Osteoblast (primary cell): ENCODE results near the gene RNF112. TPM values are rescaled to one million over a fixed set of nuclear protein-coding genes. Genes with fewer than 3 reads are reported as not detected.
"Not testable (repeated sequence)": the region's sequence is repeated elsewhere in the genome, so short reads cannot be mapped to it uniquely, and the experiment has no call there.

Source experiments
- DNase-seq: peaks from one replicate; pipeline ENCODE4 v3.0.0; 2011; ENCODE audit warnings: low spot score, mixed read lengths; ENCODE audit not compliant: insufficient read length; ENCODE audit errors: missing footprints
- H2AFZ ChIP-seq: 2 replicates; pipeline ENCODE4 v1.6.0; 2011; ENCODE audit warnings: mild to moderate bottlenecking, low read length
- H3K27ac ChIP-seq: 2 replicates; pipeline ENCODE4 v1.5.1; 2011; ENCODE audit warnings: mild to moderate bottlenecking, low read depth, low read length, moderate library complexity
- H3K27me3 ChIP-seq: 2 replicates; pipeline ENCODE4 v1.6.0; 2012; ENCODE audit warnings: mild to moderate bottlenecking, control low read depth, inconsistent platforms, low read length, moderate library complexity; ENCODE audit not compliant: insufficient read depth
- H3K36me3 ChIP-seq: 2 replicates; pipeline ENCODE4 v1.5.1; 2011; ENCODE audit warnings: mild to moderate bottlenecking, low read length, control low read depth, moderate library complexity; ENCODE audit not compliant: insufficient read depth
- H3K4me1 ChIP-seq: 2 replicates; pipeline ENCODE4 v1.5.1; 2011; ENCODE audit warnings: mild to moderate bottlenecking, low read length, control low read depth, moderate library complexity; ENCODE audit not compliant: insufficient read depth
- H3K4me2 ChIP-seq: 2 replicates; pipeline ENCODE4 v1.6.0; 2011; ENCODE audit warnings: mild to moderate bottlenecking, low read length; ENCODE audit not compliant: insufficient read depth
- H3K4me3 ChIP-seq: fragments of 200-600 bp; sonication (generic); 3 replicates; pipeline ENCODE4 v1.5.1; 2012; ENCODE audit warnings: mild to moderate bottlenecking, low read length, inconsistent platforms; ENCODE audit not compliant: insufficient read depth
- H3K79me2 ChIP-seq: 2 replicates; pipeline ENCODE4 v1.6.0; 2012; ENCODE audit warnings: mild to moderate bottlenecking, low read length, control low read depth, inconsistent platforms; ENCODE audit not compliant: insufficient read depth
- H3K9me3 ChIP-seq: 2 replicates; pipeline ENCODE4 v1.5.1; 2011; ENCODE audit warnings: low read depth, low read length, control low read depth
- H4K20me1 ChIP-seq: 2 replicates; pipeline ENCODE4 v1.6.0; 2012; ENCODE audit warnings: mild to moderate bottlenecking, low read length, control low read depth; ENCODE audit not compliant: insufficient read depth
- total RNA-seq: library from RNA; depleted of rRNA; stranded (reverse); fragments of >200 nt; gene quantifications from 2 replicates; pipeline ENCODE4 v1.2.3, GENCODE V29; 2012
- TF ChIP-seq, protein P1 (sequence below): IDR thresholded peaks from 2 replicates; pipeline ENCODE4 v1.5.1; 2011; ENCODE audit warnings: mild to moderate bottlenecking, low read depth, low read length, moderate library complexity; ENCODE audit errors: extremely low read depth

The RNF112 gene
- total RNA-seq, 1 donor, result 0.36 TPM

DNA sequence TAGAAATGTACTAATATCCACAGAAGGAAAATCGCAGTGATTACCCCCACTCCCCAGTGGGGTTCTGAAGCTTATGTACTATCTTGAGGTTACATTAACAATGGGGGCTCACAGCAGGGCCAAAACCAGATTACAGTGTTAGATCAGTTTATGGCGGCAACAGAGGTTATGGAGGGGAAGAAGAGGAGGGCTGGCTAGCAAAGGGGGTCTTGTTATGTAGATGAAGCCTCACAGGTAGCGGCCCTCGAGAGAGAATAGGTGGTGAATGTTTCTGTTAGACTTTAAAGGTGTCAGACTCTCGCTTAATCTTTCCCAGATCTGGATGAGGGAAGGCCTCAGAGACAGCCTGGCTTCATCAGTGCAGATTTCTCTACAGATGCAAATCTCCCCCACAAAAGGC is 22.2 kb downstream of the RNF112 start:
- Histone ChIP-seq H3K4me1 (no peaks in the 10 kb centered on the region), H3K36me3 (no peaks in the 10 kb centered on the region), H3K4me2 (no peak overlapping the region), H3K79me2 (no peaks in the 10 kb centered on the region), H3K4me3 (no peak overlapping the region), H3K27me3 (no peaks in the 10 kb centered on the region), H2AFZ (no peak overlapping the region), H3K9me3 (no peaks in the 10 kb centered on the region), H4K20me1 (no peaks in the 10 kb centered on the region), H3K27ac (no peak overlapping the region)
- TF ChIP-seq, protein P1, sequence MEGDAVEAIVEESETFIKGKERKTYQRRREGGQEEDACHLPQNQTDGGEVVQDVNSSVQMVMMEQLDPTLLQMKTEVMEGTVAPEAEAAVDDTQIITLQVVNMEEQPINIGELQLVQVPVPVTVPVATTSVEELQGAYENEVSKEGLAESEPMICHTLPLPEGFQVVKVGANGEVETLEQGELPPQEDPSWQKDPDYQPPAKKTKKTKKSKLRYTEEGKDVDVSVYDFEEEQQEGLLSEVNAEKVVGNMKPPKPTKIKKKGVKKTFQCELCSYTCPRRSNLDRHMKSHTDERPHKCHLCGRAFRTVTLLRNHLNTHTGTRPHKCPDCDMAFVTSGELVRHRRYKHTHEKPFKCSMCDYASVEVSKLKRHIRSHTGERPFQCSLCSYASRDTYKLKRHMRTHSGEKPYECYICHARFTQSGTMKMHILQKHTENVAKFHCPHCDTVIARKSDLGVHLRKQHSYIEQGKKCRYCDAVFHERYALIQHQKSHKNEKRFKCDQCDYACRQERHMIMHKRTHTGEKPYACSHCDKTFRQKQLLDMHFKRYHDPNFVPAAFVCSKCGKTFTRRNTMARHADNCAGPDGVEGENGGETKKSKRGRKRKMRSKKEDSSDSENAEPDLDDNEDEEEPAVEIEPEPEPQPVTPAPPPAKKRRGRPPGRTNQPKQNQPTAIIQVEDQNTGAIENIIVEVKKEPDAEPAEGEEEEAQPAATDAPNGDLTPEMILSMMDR, result no peak
- DNase-seq, result no peak

DNA sequence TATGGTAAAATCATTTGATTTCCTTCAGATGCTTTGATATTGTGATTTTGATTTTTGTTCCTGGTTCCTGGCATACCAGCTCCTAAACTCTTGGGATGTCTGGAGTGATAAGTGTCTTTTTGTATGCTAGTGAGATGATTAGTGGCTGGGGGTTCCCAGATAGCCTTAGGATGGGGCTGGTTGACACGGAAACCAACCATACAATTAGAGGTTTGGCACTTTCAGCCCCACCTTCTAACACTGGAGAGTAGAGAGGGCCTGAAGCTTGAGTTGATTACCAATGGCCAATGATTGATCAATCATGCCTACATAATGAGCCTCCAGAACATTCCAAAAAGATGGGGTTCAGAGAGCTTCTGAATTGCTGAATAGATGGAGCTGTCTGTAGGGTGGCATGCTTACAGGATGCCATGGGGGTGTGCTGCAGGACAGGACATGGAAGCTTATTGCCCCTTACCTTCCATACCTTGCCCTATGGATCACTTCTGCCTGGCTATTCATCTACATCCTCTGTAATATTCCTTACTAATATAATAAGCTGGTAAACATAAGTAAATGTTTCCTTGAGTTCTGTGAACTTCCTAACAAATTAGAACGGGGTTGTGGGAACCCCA is 22.8 kb downstream of the RNF112 start:
- Histone ChIP-seq H3K4me3 (no peak overlapping the region), H4K20me1 (no peaks in the 10 kb centered on the region), H3K36me3 (no peaks in the 10 kb centered on the region), H3K79me2 (no peaks in the 10 kb centered on the region), H3K4me2 (no peak overlapping the region), H3K9me3 (no peaks in the 10 kb centered on the region), H3K27me3 (no peaks in the 10 kb centered on the region), H2AFZ (no peak overlapping the region), H3K27ac (no peak overlapping the region), H3K4me1 (no peaks in the 10 kb centered on the region)
- TF ChIP-seq, protein P1, result no peak
- DNase-seq, result no peak

DNA sequence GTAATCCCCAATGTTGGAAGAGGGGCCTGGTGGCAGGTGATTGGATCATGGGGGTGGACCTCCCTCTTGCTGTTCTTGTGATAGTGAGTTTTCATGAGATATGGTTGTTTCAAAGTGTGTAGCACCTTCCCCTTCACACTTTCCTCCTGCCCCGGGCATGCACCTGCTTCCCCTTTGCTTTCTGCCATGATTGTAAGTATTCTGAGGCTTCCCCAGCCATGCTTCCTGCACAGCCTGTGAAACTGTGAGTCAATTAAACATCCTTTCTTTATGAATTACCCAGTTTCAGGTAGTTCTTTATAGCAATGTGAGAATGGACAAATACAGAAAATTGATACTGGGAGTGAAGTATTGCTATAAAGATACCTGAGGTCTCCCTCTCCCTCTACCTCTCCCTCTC is 29.4 kb downstream of the RNF112 start:
- peaks cover 5% of the 10 kb centered on the region for H3K27me3 ChIP-seq
- TF ChIP-seq, protein P1, result no peak
- H3K4me2 ChIP-seq, result no peak overlapping the region
- no peak overlapping the region for H3K27ac ChIP-seq
- DNase-seq, result no peak
- H3K79me2 ChIP-seq, result no peaks in the 10 kb centered on the region
- no peaks in the 10 kb centered on the region for H4K20me1 ChIP-seq
- no peak overlapping the region for H2AFZ ChIP-seq
- no peaks in the 10 kb centered on the region for H3K9me3 ChIP-seq
- H3K4me1 ChIP-seq, result no peaks in the 10 kb centered on the region
- no peak overlapping the region for H3K4me3 ChIP-seq
- H3K36me3 ChIP-seq, result no peaks in the 10 kb centered on the region

DNA sequence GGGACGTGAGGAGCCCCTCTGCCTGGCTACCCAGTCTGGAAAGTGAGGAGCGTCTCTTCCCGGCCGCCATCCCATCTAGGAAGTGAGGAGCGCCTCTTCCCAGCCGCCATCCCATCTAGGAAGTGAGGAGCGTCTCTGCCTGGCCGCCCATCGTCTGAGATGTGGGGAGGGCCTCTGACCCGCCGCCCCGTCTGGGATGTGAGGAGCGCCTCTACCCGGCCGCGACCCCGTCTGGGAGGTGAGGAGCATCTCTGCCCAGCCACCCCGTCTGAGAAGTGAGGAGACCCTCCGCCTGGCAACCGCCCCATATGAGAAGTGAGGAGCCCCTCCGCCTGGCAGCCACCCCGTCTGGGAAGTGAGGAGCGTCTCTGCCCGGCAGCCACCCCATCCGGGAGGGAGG is 30.3 kb downstream of the RNF112 start:
- not testable (repeated sequence) for H3K36me3 ChIP-seq, H3K27ac ChIP-seq, H3K4me1 ChIP-seq, H3K79me2 ChIP-seq, H3K4me2 ChIP-seq, DNase-seq, H4K20me1 ChIP-seq, H3K9me3 ChIP-seq, H3K4me3 ChIP-seq, H3K27me3 ChIP-seq, H2AFZ ChIP-seq
